ENCODE measurements around the gene SHROOM2.

The SHROOM2 gene

DNA sequence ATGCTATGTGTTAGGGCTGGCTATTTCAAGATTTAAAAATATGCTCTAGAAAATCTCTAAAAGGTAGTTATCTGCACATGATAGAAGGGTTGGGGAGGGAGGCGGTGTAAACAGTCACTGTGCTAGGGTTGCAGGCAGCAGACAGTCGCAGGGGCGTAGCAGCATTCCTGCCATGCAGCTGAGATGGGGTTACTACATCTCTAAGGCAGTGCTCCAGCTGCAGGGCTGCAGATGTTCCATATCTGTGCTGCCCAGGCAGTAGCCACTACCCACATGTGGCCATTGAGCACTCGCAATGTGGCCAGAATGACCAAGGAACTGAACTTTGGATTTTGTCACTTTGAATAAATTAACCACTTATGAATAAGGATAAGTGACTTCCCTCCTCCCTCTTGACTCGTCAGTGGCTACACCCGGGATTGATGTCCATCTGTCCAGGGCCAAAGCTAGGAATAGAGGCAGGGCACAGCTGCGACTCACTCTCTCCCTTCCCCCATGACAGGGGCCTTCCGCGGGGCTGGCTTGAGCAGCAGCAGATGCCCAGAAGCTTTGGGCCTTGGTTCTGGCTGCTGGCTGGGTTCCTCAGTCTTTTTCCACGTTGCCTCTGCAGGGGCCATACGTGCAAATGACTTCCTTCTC, 101.5 kb downstream of the SHROOM2 start:
- H3K79me1 ChIP-seq (replicated peaks; ENCODE audit: low read length, poor library complexity, severe bottlenecking), result peaks cover 13% of the 10 kb centered on the region
- no peak overlapping the region for H4K8ac ChIP-seq (ENCODE audit: low read length)
- no peak for DNase-seq
- H2BK5ac ChIP-seq (ENCODE audit: low read depth, low read length, poor library complexity, severe bottlenecking), result no peak overlapping the region
- H2BK120ac ChIP-seq (ENCODE audit: low read depth, low read length), result no peak overlapping the region
- H4K91ac ChIP-seq (ENCODE audit: low read length), result no peak overlapping the region
- H2BK12ac ChIP-seq (ENCODE audit: low read length in 2 of 2), result no peak overlapping the region
- H3K23ac ChIP-seq (ENCODE audit: low read length in 2 of 2), result no peak overlapping the region
- H3K9me3 ChIP-seq (ENCODE audit: control insufficient read depth, low read length), result no peaks in the 10 kb centered on the region
- no peak overlapping the region for H3K4me3 ChIP-seq (ENCODE audit: insufficient read depth in 1 of 2, low read depth in 1 of 2, low read length in 2 of 2)
- H3K4ac ChIP-seq (ENCODE audit: low read depth in 1 of 2, low read length in 2 of 2), result no peak overlapping the region
- peak overlapping the region in 1 of 2 experiments; percentile 21 for H3K18ac ChIP-seq (ENCODE audit: low read depth in 1 of 2, low read length in 2 of 2)
- H3K27ac ChIP-seq (ENCODE audit: low read length, poor library complexity, severe bottlenecking), result no peak overlapping the region
- peaks cover 0 to 16% of the 10 kb centered on the region in 2 experiments for H3K36me3 ChIP-seq (ENCODE audit: control insufficient read depth in 1 of 2, insufficient read depth in 2 of 2, low read depth in 1 of 2, low read length in 2 of 2)
- H3K4me2 ChIP-seq (ENCODE audit: low read length, poor library complexity, severe bottlenecking), result no peak overlapping the region
- H2BK15ac ChIP-seq (ENCODE audit: low read depth, poor library complexity, severe bottlenecking), result no peak overlapping the region
- 74% methylated on average over 10 of the region's 11 CpGs for WGBS
- H2AK5ac ChIP-seq (ENCODE audit: low read length, severe bottlenecking), result no peak overlapping the region
- peaks cover 14% of the 10 kb centered on the region for H3K4me1 ChIP-seq (ENCODE audit: control insufficient read depth, insufficient read depth, low read depth, low read length)
- H3K9ac ChIP-seq (ENCODE audit: low read length), result no peak overlapping the region
- no peak overlapping the region for H2AFZ ChIP-seq (ENCODE audit: low read depth, low read length)
- peak overlapping the region in 1 of 2 experiments; percentile 48 for H3K14ac ChIP-seq (ENCODE audit: low read length in 2 of 2)
- peaks cover 0 to 23% of the 10 kb centered on the region in 2 experiments for H3K27me3 ChIP-seq (ENCODE audit: control insufficient read depth in 1 of 2, insufficient read depth in 1 of 2, low read length in 2 of 2)

DNA sequence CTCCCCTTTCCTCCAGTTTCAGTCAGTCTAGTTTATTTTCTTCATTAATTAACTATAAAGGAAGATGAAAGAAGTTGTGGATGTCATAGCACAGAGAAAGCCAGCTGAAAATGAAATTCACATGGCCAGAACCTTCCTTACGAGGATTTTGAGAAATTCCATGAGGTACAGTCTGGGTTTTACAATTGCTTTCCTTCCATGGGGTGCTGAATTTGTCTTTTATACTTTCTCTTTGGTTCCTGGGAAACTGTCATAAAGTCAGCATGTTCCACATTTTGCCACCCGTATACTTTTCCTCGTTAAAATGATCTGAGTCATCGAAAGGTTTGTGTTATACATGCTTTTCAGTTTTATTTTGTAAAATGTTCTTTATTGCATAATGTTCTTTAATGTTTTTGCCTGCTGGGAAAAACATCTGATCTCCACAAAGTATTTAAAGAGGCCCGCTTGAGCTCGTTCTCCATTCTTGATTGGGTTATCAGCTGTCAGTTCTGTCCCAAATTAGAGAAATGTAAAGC, 102.8 kb downstream of the SHROOM2 start:
- Histone ChIP-seq H2AFZ (ENCODE audit: low read depth, low read length) (no peak overlapping the region), H3K4me3 (ENCODE audit: insufficient read depth in 1 of 2, low read depth in 1 of 2, low read length in 2 of 2) (no peak overlapping the region), H3K14ac (ENCODE audit: low read length in 2 of 2) (no peak overlapping the region), H2AK5ac (ENCODE audit: low read length, severe bottlenecking) (no peak overlapping the region), H3K27me3 (ENCODE audit: control insufficient read depth in 1 of 2, insufficient read depth in 1 of 2, low read length in 2 of 2) (peaks cover 0 to 13% of the 10 kb centered on the region in 2 experiments), H3K36me3 (ENCODE audit: control insufficient read depth in 1 of 2, insufficient read depth in 2 of 2, low read depth in 1 of 2, low read length in 2 of 2) (peaks cover 0 to 23% of the 10 kb centered on the region in 2 experiments), H3K4me1 (ENCODE audit: control insufficient read depth, insufficient read depth, low read depth, low read length) (peaks cover 7% of the 10 kb centered on the region), H3K79me1 (replicated peaks; ENCODE audit: low read length, poor library complexity, severe bottlenecking) (peaks cover 13% of the 10 kb centered on the region), H3K18ac (ENCODE audit: low read depth in 1 of 2, low read length in 2 of 2) (no peak overlapping the region), H4K91ac (ENCODE audit: low read length) (no peak overlapping the region), H3K4me2 (ENCODE audit: low read length, poor library complexity, severe bottlenecking) (no peak overlapping the region), H3K23ac (ENCODE audit: low read length in 2 of 2) (no peak overlapping the region), H2BK12ac (ENCODE audit: low read length in 2 of 2) (no peak overlapping the region), H2BK15ac (ENCODE audit: low read depth, poor library complexity, severe bottlenecking) (no peak overlapping the region), H3K4ac (ENCODE audit: low read depth in 1 of 2, low read length in 2 of 2) (no peak overlapping the region), H2BK120ac (ENCODE audit: low read depth, low read length) (no peak overlapping the region), H3K9me3 (ENCODE audit: control insufficient read depth, low read length) (no peaks in the 10 kb centered on the region), H2BK5ac (ENCODE audit: low read depth, low read length, poor library complexity, severe bottlenecking) (no peak overlapping the region), H3K9ac (ENCODE audit: low read length) (no peak overlapping the region), H4K8ac (ENCODE audit: low read length) (no peak overlapping the region), H3K27ac (ENCODE audit: low read length, poor library complexity, severe bottlenecking) (no peak overlapping the region)
- WGBS, result 90% methylated on average over 3 of the region's 6 CpGs
- no peak for DNase-seq

GRCh38 chrX:9890681-9891091, 104.5 kb downstream of the SHROOM2 start:
- Histone ChIP-seq H3K79me1 (replicated peaks; ENCODE audit: low read length, poor library complexity, severe bottlenecking) (peaks cover 22% of the 10 kb centered on the region), H3K27ac (ENCODE audit: low read length, poor library complexity, severe bottlenecking) (no peak overlapping the region), H3K36me3 (ENCODE audit: control insufficient read depth in 1 of 2, insufficient read depth in 2 of 2, low read depth in 1 of 2, low read length in 2 of 2) (peaks cover 0 to 39% of the 10 kb centered on the region in 2 experiments), H3K4me1 (ENCODE audit: control insufficient read depth, insufficient read depth, low read depth, low read length) (peaks cover 6% of the 10 kb centered on the region), H4K91ac (ENCODE audit: low read length) (no peak overlapping the region), H2BK5ac (ENCODE audit: low read depth, low read length, poor library complexity, severe bottlenecking) (no peak overlapping the region), H2BK120ac (ENCODE audit: low read depth, low read length) (no peak overlapping the region), H3K23ac (ENCODE audit: low read length in 2 of 2) (no peak overlapping the region), H2BK12ac (ENCODE audit: low read length in 2 of 2) (no peak overlapping the region), H3K4ac (ENCODE audit: low read depth in 1 of 2, low read length in 2 of 2) (peak overlapping the region in 1 of 2 experiments; percentile 64), H3K9ac (ENCODE audit: low read length) (no peak overlapping the region), H2BK15ac (ENCODE audit: low read depth, poor library complexity, severe bottlenecking) (no peak overlapping the region), H3K18ac (ENCODE audit: low read depth in 1 of 2, low read length in 2 of 2) (no peak overlapping the region), H3K27me3 (ENCODE audit: control insufficient read depth in 1 of 2, insufficient read depth in 1 of 2, low read length in 2 of 2) (peaks cover 0 to 13% of the 10 kb centered on the region in 2 experiments), H3K14ac (ENCODE audit: low read length in 2 of 2) (no peak overlapping the region), H2AK5ac (ENCODE audit: low read length, severe bottlenecking) (no peak overlapping the region), H3K4me3 (ENCODE audit: insufficient read depth in 1 of 2, low read depth in 1 of 2, low read length in 2 of 2) (no peak overlapping the region), H4K8ac (ENCODE audit: low read length) (no peak overlapping the region), H2AFZ (ENCODE audit: low read depth, low read length) (no peak overlapping the region), H3K4me2 (ENCODE audit: low read length, poor library complexity, severe bottlenecking) (no peak overlapping the region), H3K9me3 (ENCODE audit: control insufficient read depth, low read length) (no peaks in the 10 kb centered on the region)
- WGBS, result 94% methylated on average over 22 of the region's 24 CpGs
- DNase-seq, result no peak

DNA sequence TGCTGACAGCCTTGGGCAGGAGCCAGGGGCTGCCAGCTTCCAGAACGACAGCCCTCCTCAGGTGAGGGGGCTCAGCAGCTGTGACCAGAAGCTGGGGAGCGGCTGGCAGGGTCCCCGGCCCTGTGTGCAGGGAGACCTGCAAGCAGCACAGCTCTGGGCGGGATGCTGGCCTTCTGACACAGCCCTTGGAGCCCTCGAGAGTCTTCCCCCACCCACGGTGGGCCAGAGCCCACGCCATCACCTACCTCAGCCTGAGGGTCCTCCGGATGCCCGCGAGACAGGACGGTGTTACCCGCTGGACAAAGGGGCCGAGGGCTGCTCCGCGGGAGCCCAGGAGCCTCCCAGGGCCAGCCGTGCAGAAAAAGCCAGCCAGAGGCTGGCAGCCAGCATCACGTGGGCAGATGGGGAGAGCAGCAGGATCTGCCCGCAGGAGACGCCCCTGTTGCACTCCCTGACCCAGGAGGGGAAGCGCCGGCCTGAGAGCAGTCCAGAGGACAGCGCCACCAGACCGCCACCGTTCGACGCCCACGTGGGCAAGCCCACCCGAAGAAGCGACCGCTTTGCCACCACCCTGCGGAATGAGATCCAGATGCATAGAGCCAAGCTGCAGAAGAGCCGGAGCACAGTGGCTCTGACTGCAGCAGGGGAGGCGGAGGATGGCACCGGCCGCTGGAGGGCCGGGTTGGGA, 109.1 kb downstream of the SHROOM2 start:
- 98% methylated on average over 36 of the region's 36 CpGs for WGBS
- H2BK15ac ChIP-seq (ENCODE audit: low read depth, poor library complexity, severe bottlenecking), result no peak overlapping the region
- H3K18ac ChIP-seq (ENCODE audit: low read depth in 1 of 2, low read length in 2 of 2), result no peak overlapping the region
- no peak overlapping the region for H2BK5ac ChIP-seq (ENCODE audit: low read depth, low read length, poor library complexity, severe bottlenecking)
- H2BK120ac ChIP-seq (ENCODE audit: low read depth, low read length), result no peak overlapping the region
- H3K23ac ChIP-seq (ENCODE audit: low read length in 2 of 2), result no peak overlapping the region
- H4K8ac ChIP-seq (ENCODE audit: low read length), result no peak overlapping the region
- no peak overlapping the region for H3K4me2 ChIP-seq (ENCODE audit: low read length, poor library complexity, severe bottlenecking)
- H3K9me3 ChIP-seq (ENCODE audit: control insufficient read depth, low read length), result no peaks in the 10 kb centered on the region
- no peak overlapping the region for H2AK5ac ChIP-seq (ENCODE audit: low read length, severe bottlenecking)
- no peak overlapping the region for H3K4ac ChIP-seq (ENCODE audit: low read depth in 1 of 2, low read length in 2 of 2)
- peaks cover 0 to 46% of the 10 kb centered on the region in 2 experiments for H3K36me3 ChIP-seq (ENCODE audit: control insufficient read depth in 1 of 2, insufficient read depth in 2 of 2, low read depth in 1 of 2, low read length in 2 of 2)
- no peak overlapping the region for H3K27ac ChIP-seq (ENCODE audit: low read length, poor library complexity, severe bottlenecking)
- H3K9ac ChIP-seq (ENCODE audit: low read length), result no peak overlapping the region
- DNase-seq, result no peak
- no peak overlapping the region for H3K4me3 ChIP-seq (ENCODE audit: insufficient read depth in 1 of 2, low read depth in 1 of 2, low read length in 2 of 2)
- H2BK12ac ChIP-seq (ENCODE audit: low read length in 2 of 2), result no peak overlapping the region
- no peaks in the 10 kb centered on the region for H3K27me3 ChIP-seq (ENCODE audit: control insufficient read depth in 1 of 2, insufficient read depth in 1 of 2, low read length in 2 of 2)
- H2AFZ ChIP-seq (ENCODE audit: low read depth, low read length), result no peak overlapping the region
- H3K4me1 ChIP-seq (ENCODE audit: control insufficient read depth, insufficient read depth, low read depth, low read length), result peaks cover 12% of the 10 kb centered on the region
- H4K91ac ChIP-seq (ENCODE audit: low read length), result no peak overlapping the region
- H3K14ac ChIP-seq (ENCODE audit: low read length in 2 of 2), result no peak overlapping the region
- H3K79me1 ChIP-seq (replicated peaks; ENCODE audit: low read length, poor library complexity, severe bottlenecking), result peaks cover 17% of the 10 kb centered on the region

Measured in mesenchymal stem cell (in vitro differentiated cells and primary cell).